ENCODE measurements around the gene CCDC92. TPM values are rescaled to one million over a fixed set of nuclear protein-coding genes. Genes with fewer than 3 reads are reported as not detected.

CCDC92 gene
- total and polyA plus RNA-seq, 2 donors (not counting 3 experiments of a cell fraction or from before 2014, with no cell fraction given), result 41.2 to 41.6 TPM

GRCh38 chr12:123942911-123943648 lies 29.6 kb downstream of the CCDC92 start:
- intact Hi-C loops (cut with micrococcal nuclease) (no loop called here), dilution Hi-C loops (cut with MboI; ENCODE audit: extremely low pct_ligation_motif_present, low sequenced_read_pairs) (no loop called here)
- H3K4me2 ChIP-seq (ENCODE audit: insufficient read depth, low read length), result no peak overlapping the region
- no peak overlapping the region for H3K9ac ChIP-seq (replicated peaks; ENCODE audit: extremely low read depth, insufficient read depth, low read length)
- H3K36me3 ChIP-seq (ENCODE audit: control insufficient read depth in 2 of 2, extremely low read depth in 1 of 2, insufficient read depth in 2 of 2, low read length in 2 of 2), result peaks cover 2 to 5% of the 10 kb centered on the region in 2 experiments
- no peak for FAIRE-seq
- ChIA-PET POLR2A (no interaction called here), CTCF (interaction anchor here (1.0 to 2.0 kb wide), 5 partner anchors 9 to 41 kb away, joined by 3 to 8 read pairs (median 5); no protein-coding TSS in a partner anchor)
- no peak overlapping the region for H3K4me3 ChIP-seq (replicated peaks in 1 of 3; ENCODE audit: insufficient read depth in 1 of 3, low read depth in 1 of 3, low read length in 3 of 3)
- no peaks in the 10 kb centered on the region for H3K79me2 ChIP-seq (ENCODE audit: control insufficient read depth, insufficient read depth, low read length)
- no peaks in the 10 kb centered on the region for H4K20me1 ChIP-seq (replicated peaks; ENCODE audit: control insufficient read depth, extremely low read depth, insufficient read depth, low read length)
- H3K27me3 ChIP-seq (ENCODE audit: control insufficient read depth in 2 of 2, insufficient read depth in 2 of 2, low read length in 2 of 2), result no peaks in the 10 kb centered on the region
- no TSS peak for BruUV-seq (replicated peaks)
- H3K9me1 ChIP-seq (replicated peaks; ENCODE audit: control insufficient read depth, extremely low read depth, insufficient read depth, low read length), result no peaks in the 10 kb centered on the region
- no peak for DNase-seq (ENCODE audit: low read depth, low spot score)
- H3K9me3 ChIP-seq (replicated peaks; ENCODE audit: control insufficient read depth, insufficient read depth, low read length), result no peaks in the 10 kb centered on the region
- H2AFZ ChIP-seq (ENCODE audit: low read depth, low read length), result no peak overlapping the region
- TF ChIP-seq JUN (IDR thresholded peaks at IDR 0.05; ENCODE audit: borderline replicate concordance, insufficient read depth, insufficient read length, low read depth) (no peak), GATA2 (IDR thresholded peaks at IDR 0.05; ENCODE audit: insufficient read depth, insufficient read length, low read depth, low read length) (no peak), POLR2AphosphoS5 (IDR thresholded peaks at IDR 0.05; ENCODE audit: insufficient read depth, low read depth, low read length) (no peak), FOS (IDR thresholded peaks at IDR 0.05; ENCODE audit: borderline replicate concordance, insufficient read depth, low read length) (no peak), POLR2A (IDR thresholded peaks at IDR 0.05; ENCODE audit: low read depth, low read length) (no peak), EZH2 (IDR thresholded peaks at IDR 0.05; ENCODE audit: borderline replicate concordance, low read depth, low read length, severe bottlenecking) (no peak), MYC (IDR thresholded peaks at IDR 0.05; ENCODE audit: low read depth, low read length) (no peak)
- TF ChIP-seq, protein P1, sequence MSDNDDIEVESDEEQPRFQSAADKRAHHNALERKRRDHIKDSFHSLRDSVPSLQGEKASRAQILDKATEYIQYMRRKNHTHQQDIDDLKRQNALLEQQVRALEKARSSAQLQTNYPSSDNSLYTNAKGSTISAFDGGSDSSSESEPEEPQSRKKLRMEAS (IDR thresholded peaks at IDR 0.05; ENCODE audit: insufficient read depth, insufficient read length), result no peak
- TF ChIP-seq, protein P2, sequence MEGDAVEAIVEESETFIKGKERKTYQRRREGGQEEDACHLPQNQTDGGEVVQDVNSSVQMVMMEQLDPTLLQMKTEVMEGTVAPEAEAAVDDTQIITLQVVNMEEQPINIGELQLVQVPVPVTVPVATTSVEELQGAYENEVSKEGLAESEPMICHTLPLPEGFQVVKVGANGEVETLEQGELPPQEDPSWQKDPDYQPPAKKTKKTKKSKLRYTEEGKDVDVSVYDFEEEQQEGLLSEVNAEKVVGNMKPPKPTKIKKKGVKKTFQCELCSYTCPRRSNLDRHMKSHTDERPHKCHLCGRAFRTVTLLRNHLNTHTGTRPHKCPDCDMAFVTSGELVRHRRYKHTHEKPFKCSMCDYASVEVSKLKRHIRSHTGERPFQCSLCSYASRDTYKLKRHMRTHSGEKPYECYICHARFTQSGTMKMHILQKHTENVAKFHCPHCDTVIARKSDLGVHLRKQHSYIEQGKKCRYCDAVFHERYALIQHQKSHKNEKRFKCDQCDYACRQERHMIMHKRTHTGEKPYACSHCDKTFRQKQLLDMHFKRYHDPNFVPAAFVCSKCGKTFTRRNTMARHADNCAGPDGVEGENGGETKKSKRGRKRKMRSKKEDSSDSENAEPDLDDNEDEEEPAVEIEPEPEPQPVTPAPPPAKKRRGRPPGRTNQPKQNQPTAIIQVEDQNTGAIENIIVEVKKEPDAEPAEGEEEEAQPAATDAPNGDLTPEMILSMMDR (IDR thresholded peaks at IDR 0.05; ENCODE audit: extremely low read depth in 1 of 2, insufficient read depth in 1 of 2, low read depth in 1 of 2, low read length in 2 of 2), result no peak
- H3K4me1 ChIP-seq (ENCODE audit: control insufficient read depth, extremely low read depth, insufficient read depth, low read length), result peaks cover 12% of the 10 kb centered on the region
- no peak overlapping the region for H3K27ac ChIP-seq (ENCODE audit: insufficient read depth, low read depth, low read length)
